GM19023 (cell line): ENCODE data around the gene LRWD1.

Experiments used
- ATAC-seq: cut with Tn5 transposase; IDR thresholded peaks from one replicate; pipeline ENCODE4 v1.9.1; 2021; ENCODE audit warnings: mild to moderate bottlenecking, moderate library complexity; ENCODE audit not compliant: unreplicated experiment

The LRWD1 gene

GRCh38 chr7:102464577-102465280, at the start of gene LRWD1, which contains the start of gene ALKBH4:
LRWD1 (plus strand) TSS chr7:102464984; CDS start chr7:102465081, 97 bp downstream.
ALKBH4 (minus strand) TSS chr7:102464863; CDS start chr7:102464836, 27 bp downstream.
- peak; percentile 85 for ATAC-seq

- ATAC-seq, result peak; percentile 41
Measured at GRCh38 chr7:102415685-102416225, 49.0 kb upstream of the LRWD1 start.

GRCh38 chr7:102416406-102416805, 48.4 kb upstream of the LRWD1 start:
- ATAC-seq, result no peak

GRCh38 chr7:102417105-102417504, 47.7 kb upstream of the LRWD1 start:
- no peak for ATAC-seq

- no peak for ATAC-seq
Measured at GRCh38 chr7:102418592-102418991, 46.2 kb upstream of the LRWD1 start.

GRCh38 chr7:102421706-102422240, 43.0 kb upstream of the LRWD1 start:
- ATAC-seq, result no peak

DNA sequence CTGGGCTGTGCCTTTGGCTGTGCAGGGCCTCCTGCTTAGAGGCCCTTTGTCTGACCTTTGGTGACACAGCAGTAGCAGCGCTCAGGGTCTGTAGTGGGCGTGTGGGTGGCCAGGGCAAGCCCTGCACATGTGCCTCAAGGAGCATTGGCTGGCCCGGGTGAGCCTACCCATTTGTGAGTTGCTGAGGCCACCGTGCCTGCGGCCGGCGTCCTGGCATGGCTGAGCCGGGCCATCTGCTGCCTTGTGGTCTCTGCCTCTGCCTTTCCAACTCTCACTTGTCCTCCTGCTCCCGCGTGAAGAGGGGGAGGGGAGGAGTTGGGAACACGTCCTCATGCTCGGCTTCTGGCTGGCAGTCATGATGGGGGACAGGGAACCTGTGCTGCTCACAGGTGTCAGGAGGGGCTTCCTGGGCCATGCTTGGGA, 40.6 kb upstream of the LRWD1 start:
- no peak for ATAC-seq

- ATAC-seq, result no peak
Measured at GRCh38 chr7:102424787-102425218, 40.0 kb upstream of the LRWD1 start.

DNA sequence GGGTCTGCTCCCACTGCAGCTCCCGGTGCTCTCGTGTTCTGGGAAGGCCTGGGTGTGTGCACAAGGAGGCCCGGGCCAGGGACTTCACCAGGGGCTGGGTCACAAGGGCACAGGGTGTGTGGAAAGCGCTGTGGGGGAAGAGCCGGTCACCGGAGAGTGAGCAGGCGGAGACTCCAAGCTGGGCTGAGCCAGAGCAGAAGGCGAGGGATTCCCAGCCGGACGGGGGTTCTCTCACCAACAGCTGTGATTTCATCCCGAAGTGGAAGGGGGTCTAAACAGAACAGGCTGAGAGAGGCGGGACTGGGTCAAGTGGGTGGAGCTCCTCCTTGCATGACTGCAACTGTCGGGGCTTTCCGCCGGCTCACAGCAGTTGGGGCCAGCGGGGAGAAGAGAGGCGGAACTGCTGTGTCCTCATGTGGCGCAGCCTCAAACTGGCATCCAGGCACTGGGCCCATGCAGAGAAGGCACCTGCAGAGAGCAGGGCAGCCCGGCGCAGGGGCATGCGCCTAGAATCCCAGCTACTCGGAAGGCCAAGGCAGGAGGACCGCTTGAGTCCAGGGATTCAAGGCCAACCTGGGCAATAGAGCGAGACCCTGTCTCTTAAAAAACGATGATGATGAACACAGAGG, 39.0 kb upstream of the LRWD1 start:
- ATAC-seq, result peak; percentile 57

- peak; percentile 47 for ATAC-seq
Measured at GRCh38 chr7:102426268-102427018, 38.3 kb upstream of the LRWD1 start.

DNA sequence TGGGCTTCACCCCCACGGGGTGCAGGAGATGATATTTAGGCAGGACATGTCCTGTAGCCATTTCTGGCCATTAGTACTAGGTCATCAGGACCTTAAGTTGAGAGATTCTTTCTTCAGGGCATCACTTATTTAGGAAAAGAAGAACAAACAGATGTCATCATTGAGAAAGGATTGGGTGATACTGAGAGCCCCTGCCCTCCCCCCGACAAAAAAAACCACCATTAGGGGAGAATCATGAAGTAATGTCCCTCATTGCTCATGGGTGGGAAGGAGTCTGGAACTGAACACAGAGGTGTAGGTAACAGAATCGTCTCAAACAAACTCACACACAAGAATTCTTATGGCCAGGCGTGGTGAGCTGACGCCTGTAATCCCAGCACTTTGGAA, 37.8 kb upstream of the LRWD1 start:
- ATAC-seq, result no peak

DNA sequence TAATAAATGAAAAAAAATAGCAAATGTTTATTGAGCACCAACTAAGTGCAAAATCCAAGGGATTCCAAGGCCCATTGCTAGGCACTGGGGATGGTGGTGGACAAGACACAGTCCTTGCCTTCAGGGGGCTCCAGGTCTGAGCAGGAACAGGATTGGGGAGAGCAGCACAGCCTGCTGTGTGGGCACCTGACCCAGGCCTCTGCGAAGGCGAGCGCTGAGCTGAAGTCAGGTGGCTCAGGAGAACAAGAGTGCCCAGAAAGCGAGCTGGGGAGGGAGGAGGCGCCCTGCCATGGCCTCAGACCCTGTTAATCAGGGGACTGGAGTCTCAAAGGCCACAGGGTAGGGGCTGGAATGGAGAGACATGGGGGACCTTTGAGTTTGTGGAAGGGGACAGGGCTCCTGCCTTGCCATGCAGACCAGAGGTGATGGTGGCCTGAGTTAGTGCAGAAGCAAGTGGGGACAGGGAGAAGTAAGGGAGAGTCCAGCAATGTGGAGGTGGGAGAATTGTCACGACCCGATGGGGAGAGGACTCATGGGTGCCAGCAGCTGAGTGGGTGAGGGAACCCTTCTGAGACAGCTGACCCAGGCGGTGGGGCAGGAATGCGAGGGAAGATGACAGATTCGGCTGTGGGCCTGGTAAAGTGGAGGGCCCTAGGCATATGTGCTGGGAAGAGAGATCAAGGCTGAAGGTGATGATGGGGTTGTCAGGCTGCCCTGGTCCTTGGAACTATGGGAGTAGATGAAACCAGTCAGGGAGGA, 35.5 kb upstream of the LRWD1 start:
- ATAC-seq, result no peak

- no peak for ATAC-seq
Measured at GRCh38 chr7:102431617-102432298, 33.0 kb upstream of the LRWD1 start.

GRCh38 chr7:102432442-102433218, 32.2 kb upstream of the LRWD1 start:
- peak; percentile 34 for ATAC-seq

DNA sequence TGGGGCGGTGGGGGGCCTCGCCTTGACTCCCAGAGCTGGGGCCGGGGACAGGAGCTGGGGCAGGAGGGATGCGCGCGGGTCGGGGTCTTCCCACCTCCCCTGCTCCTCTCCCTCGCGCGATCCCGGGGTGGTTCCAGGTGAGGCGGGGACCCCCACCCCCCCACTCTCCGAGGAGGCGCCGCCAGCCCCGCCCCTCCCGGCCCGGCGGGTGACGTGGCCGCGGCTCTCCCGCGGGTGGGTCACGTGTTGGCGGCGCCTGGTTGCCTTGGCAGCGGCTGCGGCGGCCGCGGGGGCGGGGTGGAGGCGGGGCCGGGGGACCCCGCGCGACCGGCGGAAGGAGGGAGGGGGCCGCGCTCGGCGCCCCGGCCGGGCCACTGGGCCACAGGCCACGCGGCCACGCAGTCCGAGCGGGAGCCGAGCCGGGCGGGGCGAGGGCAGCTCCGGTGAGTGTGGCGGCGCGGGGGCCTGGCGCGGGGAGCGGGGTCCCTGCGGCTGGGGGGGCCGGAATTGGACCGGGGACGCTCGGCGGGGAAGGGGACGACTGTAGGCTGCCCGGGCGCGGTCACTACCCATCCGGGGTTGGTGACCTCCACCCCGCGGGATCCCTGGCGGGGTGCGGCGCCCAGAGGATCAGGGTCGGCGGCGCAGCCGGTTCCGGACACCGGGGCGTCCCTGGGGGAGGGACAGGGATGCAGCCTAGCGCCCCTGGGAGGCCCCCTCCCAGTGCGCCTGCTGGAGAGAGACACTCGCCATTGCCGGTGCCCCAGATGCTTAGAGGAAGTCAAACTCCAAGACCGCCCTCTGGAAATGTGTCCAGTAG, 31.4 kb upstream of the LRWD1 start, which contains the start of gene ORAI2:
ORAI2 (plus strand) TSS at position 357 of the 820 bp plus-strand sequence. CDS start 5,382 bp downstream, outside the sequence.
- ATAC-seq, result peak; percentile 67

GRCh38 chr7:102434039-102434486, 30.7 kb upstream of the LRWD1 start:
- ATAC-seq, result no peak

DNA sequence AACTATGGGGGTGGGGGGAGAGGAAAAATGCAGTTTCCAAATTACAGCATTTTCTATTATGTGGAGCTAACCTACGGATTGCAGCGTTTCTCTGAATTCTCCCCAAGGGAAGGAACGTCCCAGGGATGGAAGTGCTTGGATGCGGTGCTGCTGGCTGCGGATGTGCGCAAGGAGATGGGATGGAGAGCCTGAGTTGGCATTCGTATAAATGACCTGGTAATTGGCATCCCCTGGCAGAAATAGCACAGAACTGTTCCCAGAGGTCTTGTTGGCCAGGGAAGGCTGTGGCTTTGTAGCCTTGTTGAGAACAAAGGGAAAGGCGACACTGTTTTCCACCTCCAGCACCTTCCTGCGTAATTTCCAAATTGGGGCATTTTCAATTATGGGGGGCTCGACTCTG, 28.7 kb upstream of the LRWD1 start:
- no peak for ATAC-seq
